A549 (cell line): ENCODE data around the gene GOLPH3. TPM values are rescaled to one million over a fixed set of nuclear protein-coding genes. Genes with fewer than 3 reads are reported as not detected.
A peak's percentile ranks its signal among the peaks of the same experiment; 100 is the strongest.

Source experiments
- ATAC-seq, 2 experiments: fragments of 200-7000 bp in 1 of 2; fragments of >200 bp in 1 of 2; cut with Nextera tagmentation in 1 of 2; cut with Tn5 transposase in 1 of 2; 3 replicates each; pipeline versions ENCODE4 v1.8.0 to v1.9.1; 2018 to 2020; ENCODE audit warnings: mild to moderate bottlenecking in 1 of 2, moderate library complexity in 1 of 2
- CTCF ChIA-PET: fragments of 300-600 bp; sonication (Branson Sonifier 250); formaldehyde crosslinking; extraction: SDS; loops from one replicate; lab custom pipeline; 2021; ENCODE audit warnings: antibody characterized with exemption, inconsistent platforms; lab: Yijun Ruan, JAX
- POLR2A ChIA-PET: fragments of 350-600 bp; formaldehyde crosslinking; extraction: SDS; loops from one replicate; lab custom pipeline; 2021; ENCODE audit warnings: antibody characterized with exemption, inconsistent platforms; lab: Yijun Ruan, JAX
- DNase-seq, 2 experiments: peaks; one replicate each; pipeline versions ENCODE4 v3.0.0 to v3.0.0-alpha.2; 2011 to 2016; ENCODE audit warnings: low read depth in 1 of 2, low spot score in 1 of 2
- FAIRE-seq: peaks from 2 replicates; lab custom pipeline; 2011; peaks lifted over from hg19 to GRCh38; lab: Jason Lieb, UNC
- H3K27ac ChIP-seq, 2 experiments: fragments of >200 bp; sonication (Bioruptor Twin); formaldehyde crosslinking; 3 replicates each; pipeline ENCODE4 v1.5.1; 2016 to 2017
- H3K4me1 ChIP-seq: fragments of >200 bp; sonication (Bioruptor Twin); formaldehyde crosslinking; 3 replicates; pipeline ENCODE4 v1.6.1; 2016
- H3K4me2 ChIP-seq: fragments of >200 bp; sonication (Bioruptor Twin); formaldehyde crosslinking; 3 replicates; pipeline ENCODE4 v1.6.1; 2016
- H3K4me3 ChIP-seq: fragments of >200 bp; sonication (Bioruptor Twin); formaldehyde crosslinking; 3 replicates; pipeline ENCODE4 v1.5.1; 2016
- H3K9me3 ChIP-seq: fragments of >200 bp; sonication (Bioruptor Twin); formaldehyde crosslinking; 3 replicates; pipeline ENCODE4 v1.6.1; 2016
- CBX2 ChIP-seq: fragments of 200-600 bp; sonication (generic); IDR thresholded peaks from 2 replicates; pipeline ENCODE4 v1.6.1; 2016; ENCODE audit warnings: low read depth, mild to moderate bottlenecking, borderline replicate concordance
- CBX8 ChIP-seq: fragments of 200-600 bp; sonication (generic); IDR thresholded peaks from 2 replicates; pipeline ENCODE4 v1.6.1; 2016
- CHD4 ChIP-seq: fragments of 200-600 bp; sonication (generic); IDR thresholded peaks from 2 replicates; pipeline ENCODE4 v1.6.1; 2016; ENCODE audit warnings: antibody characterized with exemption, mild to moderate bottlenecking, borderline replicate concordance
- CTCF ChIP-seq: fragments of >200 bp; sonication (Bioruptor Twin); formaldehyde crosslinking; IDR thresholded peaks from 3 replicates; pipeline ENCODE4 v1.5.1; 2016
- EHMT2 ChIP-seq: fragments of 200-600 bp; sonication (generic); IDR thresholded peaks from 2 replicates; pipeline ENCODE4 v1.6.1; 2016; ENCODE audit warnings: antibody characterized with exemption, low read depth, mild to moderate bottlenecking, moderate library complexity
- EP300 ChIP-seq, 2 experiments: fragments of >200 bp; sonication (Bioruptor Twin); formaldehyde crosslinking; IDR thresholded peaks; 2 replicates in 1 of 2; 3 replicates in 1 of 2; pipeline ENCODE4 v1.6.1; 2016 to 2017
- FOSL2 ChIP-seq, 2 experiments: fragments of 450-650 bp in 1 of 2; fragments of >200 bp in 1 of 2; sonication (Bioruptor Twin) in 1 of 2; formaldehyde crosslinking; IDR thresholded peaks; 2 replicates each; pipeline versions ENCODE4 v1.5.0 to v1.6.1; 2016 to 2020; ENCODE audit warnings: mild to moderate bottlenecking in 1 of 2, moderate library complexity in 1 of 2
- HDAC2 ChIP-seq: fragments of 200-600 bp; sonication (generic); IDR thresholded peaks from 2 replicates; pipeline ENCODE4 v1.6.1; 2016
- HES2 ChIP-seq: fragments of >200 bp; sonication (Bioruptor Twin); formaldehyde crosslinking; IDR thresholded peaks from 2 replicates; pipeline ENCODE4 v1.6.1; 2016
- HOXB5 ChIP-seq: fragments of 250-450 bp; sonication (Bioruptor Pico); IDR thresholded peaks from 2 replicates; pipeline ENCODE4 v1.5.0; 2020; ENCODE audit warnings: mild to moderate bottlenecking, moderate library complexity
- JUNB ChIP-seq: fragments of >200 bp; sonication (Bioruptor Twin); formaldehyde crosslinking; IDR thresholded peaks from 2 replicates; pipeline ENCODE4 v1.6.1; 2016
- KDM1A ChIP-seq: fragments of 200-600 bp; sonication (generic); IDR thresholded peaks from 2 replicates; pipeline ENCODE4 v1.6.1; 2016; ENCODE audit warnings: low read depth, mild to moderate bottlenecking
- KDM5A ChIP-seq: fragments of 200-600 bp; sonication (generic); IDR thresholded peaks from 2 replicates; pipeline ENCODE4 v1.6.1; 2016; ENCODE audit warnings: antibody characterized with exemption, mild to moderate bottlenecking
- MAX ChIP-seq: IDR thresholded peaks from 2 replicates; pipeline ENCODE4 v1.6.1; 2012
- MAZ ChIP-seq: fragments of 150-350 bp; IDR thresholded peaks from 2 replicates; pipeline ENCODE4 v1.6.1; 2014; ENCODE audit warnings: antibody characterized with exemption, low read depth, low read length, borderline replicate concordance
- MYC ChIP-seq: IDR thresholded peaks from 2 replicates; pipeline ENCODE4 v1.6.1; 2012; ENCODE audit warnings: mild to moderate bottlenecking, inconsistent platforms, low read length, improper control_type of control experiment, borderline replicate concordance
- NFE2L2 ChIP-seq: fragments of 150-350 bp; conservative IDR thresholded peaks from 2 replicates; pipeline ENCODE4 v1.6.1; 2014; ENCODE audit warnings: low read length
- NR3C1 ChIP-seq: fragments of >200 bp; sonication (Bioruptor Twin); formaldehyde crosslinking; IDR thresholded peaks from 3 replicates; pipeline ENCODE4 v1.6.1; 2017
- PHF8 ChIP-seq: fragments of 200-600 bp; sonication (generic); IDR thresholded peaks from 2 replicates; pipeline ENCODE4 v1.6.1; 2016; ENCODE audit warnings: low read depth, mild to moderate bottlenecking, antibody characterized with exemption, moderate library complexity, borderline replicate concordance
- POLR2AphosphoS2 ChIP-seq: conservative IDR thresholded peaks from 2 replicates; pipeline ENCODE4 v1.6.1; 2012; ENCODE audit warnings: low read length, improper control_type of control experiment, inconsistent platforms
- RARB ChIP-seq: fragments of 250-450 bp; sonication (Bioruptor Pico); IDR thresholded peaks from 2 replicates; pipeline ENCODE4 v1.8.0; 2021; ENCODE audit warnings: mild to moderate bottlenecking, moderate library complexity
- RCOR1 ChIP-seq: fragments of 150-350 bp; IDR thresholded peaks from 2 replicates; pipeline ENCODE4 v1.6.1; 2014; ENCODE audit warnings: antibody characterized with exemption, low read length, low read depth
- RFX5 ChIP-seq: fragments of 450-650 bp; IDR thresholded peaks from 2 replicates; pipeline ENCODE4 v1.7.1; 2014; ENCODE audit warnings: antibody characterized with exemption, mild to moderate bottlenecking, moderate library complexity
- RNF2 ChIP-seq: fragments of 200-600 bp; sonication (generic); IDR thresholded peaks from 2 replicates; pipeline ENCODE4 v1.6.1; 2016; ENCODE audit warnings: low read depth, mild to moderate bottlenecking, antibody characterized with exemption, moderate library complexity, borderline replicate concordance
- SMC3 ChIP-seq: fragments of >200 bp; sonication (Bioruptor Twin); formaldehyde crosslinking; IDR thresholded peaks from 3 replicates; pipeline ENCODE4 v1.6.1; 2018; ENCODE audit warnings: inconsistent platforms
- SREBF2 ChIP-seq: fragments of 450-650 bp; IDR thresholded peaks from 2 replicates; pipeline ENCODE4 v1.6.1; 2014; ENCODE audit warnings: mild to moderate bottlenecking, moderate library complexity
- TFCP2L1 ChIP-seq: fragments of 250-450 bp; sonication (Bioruptor Pico); IDR thresholded peaks from 2 replicates; pipeline ENCODE4 v1.5.0; 2021; ENCODE audit warnings: mild to moderate bottlenecking
- ZFP36 ChIP-seq: fragments of 450-650 bp; IDR thresholded peaks from 2 replicates; pipeline ENCODE4 v1.6.1; 2014; ENCODE audit warnings: borderline replicate concordance; ENCODE audit not compliant: partially characterized antibody
- ZNF302 ChIP-seq: fragments of 250-450 bp; sonication (Bioruptor Pico); IDR thresholded peaks from 2 replicates; pipeline ENCODE4 v1.9.0; 2021; ENCODE audit warnings: inconsistent platforms, mild to moderate bottlenecking, moderate library complexity
- ZSCAN20 ChIP-seq: fragments of 250-450 bp; sonication (Bioruptor Pico); IDR thresholded peaks from 2 replicates; pipeline ENCODE4 v1.8.0; 2022; ENCODE audit warnings: mild to moderate bottlenecking, moderate library complexity
- WGBS: methylation state at CpG from one replicate; pipeline ENCODE4 v1.1.6; 2017; ENCODE audit errors: missing lambda C conversion rate; 5-methylcytosine and 5-hydroxymethylcytosine counted together
- polyA plus RNA-seq, 4 experiments: library from polyadenylated mRNA; depleted of rRNA in 3 of 4; stranded (reverse); fragments of >200 nt; fragmentation: RNase III in 1 of 4; extraction: RNeasy Plus Mini Kit Qiagen cat#74134 plus additional on column Dnase treatment in 1 of 4; gene quantifications; 2 replicates in 3 of 4; 3 replicates in 1 of 4; pipeline ENCODE4 v1.2.3, GENCODE V29; 2011 to 2017

Gene GOLPH3
- polyA plus RNA-seq, 2 of the 4 experiments (the other 2 are of a cell fraction) = 57.8 to 78.7 TPM

- Histone ChIP-seq H3K9me3 (no peaks in the 10 kb centered on the region), H3K4me2 (peak overlapping the region; percentile 14; the same call in 1 of the 3 replicates), H3K27ac (no peak overlapping the region), H3K4me1 (peaks cover 12% of the 10 kb centered on the region), H3K4me3 (no peak overlapping the region)
- 78% methylated on average over 7 of the region's 7 CpGs for WGBS
- FAIRE-seq (no peak), DNase-seq (no peak), ATAC-seq (no peak; a peak in 1 of 6 replicates)
- ChIA-PET CTCF (interaction anchor here (1.2 kb wide), 1 partner anchor 21 kb away, joined by 3 read pairs; no protein-coding TSS in a partner anchor), POLR2A (no interaction called here)
- TF ChIP-seq FOSL2 (IDR thresholded peaks at IDR 0.05) = no peak
- no peak for TF ChIP-seq FOSL2 (CRISPR knock-in tag; IDR thresholded peaks at IDR 0.05)
- no peak for TF ChIP-seq ZNF302 (CRISPR knock-in tag)
- TF ChIP-seq ZFP36 = no peak
- TF ChIP-seq SMC3 = no peak
- TF ChIP-seq NR3C1 = no peak
- no peak for TF ChIP-seq RFX5
- no peak for TF ChIP-seq CBX2
- no peak for TF ChIP-seq MAZ
- no peak for TF ChIP-seq EP300 (IDR thresholded peaks at IDR 0.05)
- TF ChIP-seq HDAC2 = no peak
- no peak for TF ChIP-seq CHD4
- TF ChIP-seq HES2 = no peak
- no peak for TF ChIP-seq TFCP2L1 (CRISPR knock-in tag)
- no peak for TF ChIP-seq PHF8
- TF ChIP-seq KDM1A = no peak
- no peak for TF ChIP-seq EHMT2
Measured at GRCh38 chr5:32136342-32136741, 37.8 kb downstream of the GOLPH3 start.

- ATAC-seq (no peak), FAIRE-seq (no peak), DNase-seq (no peak)
- 93% methylated on average over 1 of the region's 1 CpG for WGBS
- no peak overlapping the region for H3K4me2 ChIP-seq
- no peaks in the 10 kb centered on the region for H3K9me3 ChIP-seq
- H3K4me3 ChIP-seq = no peak overlapping the region
- no peak overlapping the region for H3K27ac ChIP-seq
- CTCF ChIA-PET = interaction anchor here (0.6 to 1.4 kb wide), 4 partner anchors 10 to 26 kb away, joined by 3 read pairs; no protein-coding TSS in a partner anchor
- TF ChIP-seq ZNF302 (CRISPR knock-in tag) = no peak
- no peak for TF ChIP-seq RFX5
- TF ChIP-seq SMC3 = no peak
- TF ChIP-seq CBX8 = no peak
- no peak for TF ChIP-seq POLR2AphosphoS2
- POLR2A ChIA-PET = no interaction called here
- peaks cover 12% of the 10 kb centered on the region for H3K4me1 ChIP-seq
Measured at GRCh38 chr5:32135086-32135485, 39.0 kb downstream of the GOLPH3 start.

- ChIA-PET CTCF (interaction anchor here (1.0 to 1.2 kb wide), 2 partner anchors 18 to 24 kb away, joined by 3 read pairs; no protein-coding TSS in a partner anchor), POLR2A (no interaction called here)
- DNase-seq (no peak), FAIRE-seq (no peak), ATAC-seq (no peak)
- no peak for TF ChIP-seq NFE2L2
- no peak for TF ChIP-seq RNF2
- TF ChIP-seq SREBF2 = no peak
- no peak for TF ChIP-seq MYC
- TF ChIP-seq MAX = no peak
- no peak overlapping the region for H3K27ac ChIP-seq
- peaks cover 19% of the 10 kb centered on the region for H3K4me1 ChIP-seq
- H3K9me3 ChIP-seq = no peaks in the 10 kb centered on the region
- no peak overlapping the region for H3K4me3 ChIP-seq
- H3K4me2 ChIP-seq = no peak overlapping the region
Measured at GRCh38 chr5:32132757-32133156, 41.4 kb downstream of the GOLPH3 start.

- peaks cover 14% of the 10 kb centered on the region for H3K4me1 ChIP-seq
- TF ChIP-seq NR3C1 = no peak
- TF ChIP-seq HOXB5 (CRISPR knock-in tag) = no peak
- no peak for TF ChIP-seq KDM5A
- no peak for TF ChIP-seq RCOR1
- no peak for TF ChIP-seq ZSCAN20 (CRISPR knock-in tag)
- TF ChIP-seq SMC3 = no peak
- no peak for TF ChIP-seq CTCF
- no peak for TF ChIP-seq TFCP2L1 (CRISPR knock-in tag)
- no peak for TF ChIP-seq RARB
- no peak for TF ChIP-seq JUNB
- TF ChIP-seq NFE2L2 = no peak
- ChIA-PET CTCF (interaction anchor here (1.4 kb wide), 1 partner anchor 101 kb away, joined by 4 read pairs; no protein-coding TSS in a partner anchor), POLR2A (no interaction called here)
- H3K27ac ChIP-seq = no peak overlapping the region
- no peak for DNase-seq
- H3K4me3 ChIP-seq = no peak overlapping the region
- no peak for FAIRE-seq
- no peaks in the 10 kb centered on the region for H3K9me3 ChIP-seq
- no peak for ATAC-seq
- H3K4me2 ChIP-seq = no peak overlapping the region
- WGBS = 93% methylated on average over 1 of the region's 1 CpG
Measured at GRCh38 chr5:32131604-32132003, 42.5 kb downstream of the GOLPH3 start.
